MM.1S (cell line): ENCODE results near the gene FRK.

Experiments used
- DNase-seq: peaks from one replicate; pipeline ENCODE4 v3.0.0-alpha.2; 2015
- H2AFZ ChIP-seq: fragments of 300-600 bp; sonication (generic); 2 replicates; pipeline ENCODE4 v1.6.0; 2016; ENCODE audit warnings: antibody characterized with exemption, low read length
- H3F3A ChIP-seq: fragments of 300-600 bp; sonication (generic); 2 replicates; pipeline ENCODE4 v1.6.1; 2016; ENCODE audit warnings: mild to moderate bottlenecking, antibody characterized with exemption, low read length, moderate library complexity, mixed read lengths; ENCODE audit not compliant: insufficient read depth
- H3K27ac ChIP-seq: fragments of 300-600 bp; sonication (generic); 2 replicates; pipeline ENCODE4 v1.5.1; 2016; ENCODE audit warnings: mild to moderate bottlenecking, low read length
- H3K27me3 ChIP-seq: fragments of 300-600 bp; sonication (generic); replicated peaks from 2 replicates; pipeline ENCODE4 v1.6.0; 2016; ENCODE audit warnings: low read length; ENCODE audit not compliant: insufficient read depth
- H3K36me3 ChIP-seq: fragments of 300-600 bp; sonication (generic); replicated peaks from 2 replicates; pipeline ENCODE4 v1.6.1; 2016; ENCODE audit warnings: mild to moderate bottlenecking, low read length, mixed read lengths; ENCODE audit not compliant: insufficient read depth
- H3K4me1 ChIP-seq: fragments of 300-600 bp; sonication (generic); 2 replicates; pipeline ENCODE4 v1.6.1; 2016; ENCODE audit warnings: low read length, mixed read lengths
- H3K4me2 ChIP-seq: fragments of 300-600 bp; sonication (generic); 2 replicates; pipeline ENCODE4 v1.6.0; 2016; ENCODE audit warnings: low read depth, low read length
- H3K4me3 ChIP-seq: fragments of 300-600 bp; sonication (generic); 2 replicates; pipeline ENCODE4 v1.5.1; 2016; ENCODE audit warnings: low read length, mixed read lengths
- H3K79me2 ChIP-seq: fragments of 300-600 bp; sonication (generic); 2 replicates; pipeline ENCODE4 v1.6.1; 2016; ENCODE audit warnings: mixed run types, low read length, mixed read lengths
- H3K9ac ChIP-seq: fragments of 300-600 bp; sonication (generic); 2 replicates; pipeline ENCODE4 v1.6.1; 2016; ENCODE audit warnings: low read length, mixed read lengths
- H3K9me2 ChIP-seq: fragments of 300-600 bp; sonication (generic); replicated peaks from 2 replicates; pipeline ENCODE4 v1.6.1; 2016; ENCODE audit warnings: mild to moderate bottlenecking, low read length, mixed read lengths; ENCODE audit not compliant: insufficient read depth
- H3K9me3 ChIP-seq: fragments of 300-600 bp; sonication (generic); replicated peaks from 2 replicates; pipeline ENCODE4 v1.6.1; 2016; ENCODE audit warnings: mild to moderate bottlenecking, low read length, mixed read lengths; ENCODE audit not compliant: insufficient read depth
- H4K20me1 ChIP-seq: fragments of 300-600 bp; sonication (generic); 2 replicates; pipeline ENCODE4 v1.6.1; 2016; ENCODE audit warnings: mild to moderate bottlenecking, low read length, moderate library complexity, mixed read lengths; ENCODE audit not compliant: insufficient read depth
- EZH2 ChIP-seq: fragments of 300-600 bp; sonication (generic); optimal IDR thresholded peaks from 2 replicates; pipeline ENCODE3; 2017; ENCODE audit warnings: low read depth, mild to moderate bottlenecking, antibody characterized with exemption, low read length, mixed read lengths
- EZH2phosphoT487 ChIP-seq: fragments of 300-600 bp; sonication (generic); IDR thresholded peaks from 2 replicates; pipeline ENCODE4 v1.6.1; 2018; ENCODE audit warnings: antibody characterized with exemption, low read length
- TF ChIP-seq, protein P1 (sequence below): fragments of 300-600 bp; sonication (generic); IDR thresholded peaks from 2 replicates; pipeline ENCODE4 v1.5.1; 2016; ENCODE audit warnings: antibody characterized with exemption, low read length, mixed read lengths

FRK gene

DNA sequence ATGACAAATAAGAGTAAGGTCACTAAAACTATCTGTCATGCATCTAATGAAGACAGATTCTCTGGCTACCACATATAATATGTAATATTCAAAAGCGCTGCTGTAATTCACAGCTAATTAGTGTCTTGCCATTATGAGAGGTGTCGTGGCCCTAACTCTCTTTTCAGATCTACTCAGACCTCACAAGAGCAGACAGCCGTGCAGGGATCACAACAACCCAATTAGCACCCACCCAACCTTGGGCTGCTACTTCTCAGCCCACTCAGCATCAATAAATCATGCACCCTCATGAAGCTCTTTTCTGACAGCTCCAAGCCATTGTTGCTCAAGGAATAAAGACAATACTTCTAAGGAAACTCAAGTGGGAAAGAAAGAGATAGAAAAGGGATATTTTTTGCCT, 61.5 kb downstream of the FRK start:
- no peak overlapping the region for H2AFZ ChIP-seq
- H3K9me3 ChIP-seq = no peaks in the 10 kb centered on the region
- H3K27me3 ChIP-seq = no peaks in the 10 kb centered on the region
- TF ChIP-seq, protein P1, sequence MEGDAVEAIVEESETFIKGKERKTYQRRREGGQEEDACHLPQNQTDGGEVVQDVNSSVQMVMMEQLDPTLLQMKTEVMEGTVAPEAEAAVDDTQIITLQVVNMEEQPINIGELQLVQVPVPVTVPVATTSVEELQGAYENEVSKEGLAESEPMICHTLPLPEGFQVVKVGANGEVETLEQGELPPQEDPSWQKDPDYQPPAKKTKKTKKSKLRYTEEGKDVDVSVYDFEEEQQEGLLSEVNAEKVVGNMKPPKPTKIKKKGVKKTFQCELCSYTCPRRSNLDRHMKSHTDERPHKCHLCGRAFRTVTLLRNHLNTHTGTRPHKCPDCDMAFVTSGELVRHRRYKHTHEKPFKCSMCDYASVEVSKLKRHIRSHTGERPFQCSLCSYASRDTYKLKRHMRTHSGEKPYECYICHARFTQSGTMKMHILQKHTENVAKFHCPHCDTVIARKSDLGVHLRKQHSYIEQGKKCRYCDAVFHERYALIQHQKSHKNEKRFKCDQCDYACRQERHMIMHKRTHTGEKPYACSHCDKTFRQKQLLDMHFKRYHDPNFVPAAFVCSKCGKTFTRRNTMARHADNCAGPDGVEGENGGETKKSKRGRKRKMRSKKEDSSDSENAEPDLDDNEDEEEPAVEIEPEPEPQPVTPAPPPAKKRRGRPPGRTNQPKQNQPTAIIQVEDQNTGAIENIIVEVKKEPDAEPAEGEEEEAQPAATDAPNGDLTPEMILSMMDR = no peak
- TF ChIP-seq EZH2 = no peak
- no peak for TF ChIP-seq EZH2phosphoT487
- H3K4me3 ChIP-seq = no peak overlapping the region
- H3K4me1 ChIP-seq = no peaks in the 10 kb centered on the region
- no peak for DNase-seq
- no peaks in the 10 kb centered on the region for H3K36me3 ChIP-seq
- H4K20me1 ChIP-seq = no peaks in the 10 kb centered on the region
- H3K9ac ChIP-seq = no peak overlapping the region
- no peak overlapping the region for H3K4me2 ChIP-seq
- no peaks in the 10 kb centered on the region for H3K9me2 ChIP-seq
- H3K79me2 ChIP-seq = no peaks in the 10 kb centered on the region
- H3F3A ChIP-seq = no peaks in the 10 kb centered on the region
- H3K27ac ChIP-seq = no peak overlapping the region

DNA sequence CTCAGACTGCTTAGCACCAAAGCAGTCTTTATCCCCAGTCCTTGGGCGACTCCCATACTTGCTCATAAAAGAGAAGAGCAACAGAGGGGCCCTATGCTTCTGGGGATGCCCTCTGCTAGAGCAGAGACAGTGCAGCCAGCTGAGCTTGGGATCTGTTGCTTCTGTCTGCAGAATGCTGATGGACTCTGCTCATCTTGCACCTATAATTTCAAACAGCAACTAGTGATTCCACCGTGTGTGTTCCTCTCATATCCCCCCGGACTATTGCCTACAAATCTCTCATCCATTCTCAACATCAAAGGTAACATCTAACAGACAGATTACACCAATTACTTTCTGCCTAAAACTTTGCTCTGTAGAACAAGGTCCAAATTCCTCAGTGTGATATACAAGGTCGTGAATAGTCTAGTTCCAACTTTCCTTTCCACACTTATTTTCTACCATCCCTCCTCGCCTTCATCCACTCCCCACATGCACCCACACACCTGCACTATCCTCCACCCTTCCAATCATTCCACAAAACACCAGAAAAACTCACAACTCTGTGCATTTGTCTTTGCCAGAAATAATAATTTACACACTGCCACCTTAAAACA, 62.6 kb downstream of the FRK start:
- no peak overlapping the region for H2AFZ ChIP-seq
- no peaks in the 10 kb centered on the region for H3F3A ChIP-seq
- TF ChIP-seq, protein P1 = no peak
- TF ChIP-seq EZH2phosphoT487 = no peak
- TF ChIP-seq EZH2 = no peak
- H3K4me1 ChIP-seq = no peaks in the 10 kb centered on the region
- H3K27me3 ChIP-seq = no peaks in the 10 kb centered on the region
- no peak overlapping the region for H3K9ac ChIP-seq
- H3K4me2 ChIP-seq = no peak overlapping the region
- DNase-seq = no peak
- H3K9me3 ChIP-seq = no peaks in the 10 kb centered on the region
- H3K36me3 ChIP-seq = no peaks in the 10 kb centered on the region
- no peaks in the 10 kb centered on the region for H4K20me1 ChIP-seq
- no peaks in the 10 kb centered on the region for H3K79me2 ChIP-seq
- no peak overlapping the region for H3K27ac ChIP-seq
- H3K4me3 ChIP-seq = no peak overlapping the region
- H3K9me2 ChIP-seq = no peaks in the 10 kb centered on the region

DNA sequence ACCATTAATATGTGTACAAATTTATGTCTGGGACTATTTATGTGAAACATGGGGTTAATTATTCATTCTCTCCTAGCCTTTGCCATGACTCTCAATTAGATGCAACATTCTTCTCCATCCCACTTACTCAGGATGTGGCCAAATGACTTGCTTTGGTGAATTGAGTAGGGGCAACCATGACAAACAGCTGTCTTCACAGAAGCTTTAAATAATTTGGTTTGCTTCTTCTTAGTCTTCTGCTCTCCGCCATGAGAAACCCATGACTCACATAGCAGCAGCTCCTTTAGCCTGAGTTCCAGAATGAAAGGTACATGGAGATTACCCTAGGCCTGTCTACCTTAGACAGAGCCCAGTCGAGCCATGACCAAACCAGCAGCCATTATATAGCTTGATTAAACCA, 74.7 kb downstream of the FRK start:
- DNase-seq = no peak
- Histone ChIP-seq H3K4me2 (no peak overlapping the region), H3K4me3 (no peak overlapping the region), H3K79me2 (no peaks in the 10 kb centered on the region), H2AFZ (no peak overlapping the region), H4K20me1 (no peaks in the 10 kb centered on the region), H3K9me2 (no peaks in the 10 kb centered on the region), H3K4me1 (no peaks in the 10 kb centered on the region), H3K9me3 (no peaks in the 10 kb centered on the region), H3K27ac (no peak overlapping the region), H3K9ac (no peak overlapping the region), H3F3A (no peaks in the 10 kb centered on the region), H3K36me3 (no peaks in the 10 kb centered on the region), H3K27me3 (no peaks in the 10 kb centered on the region)
- TF ChIP-seq EZH2phosphoT487 (no peak), EZH2 (no peak)
- TF ChIP-seq, protein P1 = no peak
